HG03439 (cell line): ENCODE data around the gene CSF2.

Source experiments
- ATAC-seq: cut with Tn5 transposase; IDR thresholded peaks from one replicate; pipeline ENCODE4 v1.9.1; 2021; ENCODE audit warnings: mild to moderate bottlenecking, moderate library complexity; ENCODE audit not compliant: unreplicated experiment

The CSF2 gene

GRCh38 chr5:132086277-132086794, 12.7 kb downstream of the CSF2 start:
- ATAC-seq = no peak

GRCh38 chr5:132087176-132087575, 13.6 kb downstream of the CSF2 start:
- ATAC-seq = no peak

GRCh38 chr5:132087661-132088060, 14.1 kb downstream of the CSF2 start:
- no peak for ATAC-seq

- ATAC-seq = no peak
Observed at GRCh38 chr5:132089363-132089762, 15.8 kb downstream of the CSF2 start.

GRCh38 chr5:132090107-132090506, 16.5 kb downstream of the CSF2 start:
- ATAC-seq = no peak

DNA sequence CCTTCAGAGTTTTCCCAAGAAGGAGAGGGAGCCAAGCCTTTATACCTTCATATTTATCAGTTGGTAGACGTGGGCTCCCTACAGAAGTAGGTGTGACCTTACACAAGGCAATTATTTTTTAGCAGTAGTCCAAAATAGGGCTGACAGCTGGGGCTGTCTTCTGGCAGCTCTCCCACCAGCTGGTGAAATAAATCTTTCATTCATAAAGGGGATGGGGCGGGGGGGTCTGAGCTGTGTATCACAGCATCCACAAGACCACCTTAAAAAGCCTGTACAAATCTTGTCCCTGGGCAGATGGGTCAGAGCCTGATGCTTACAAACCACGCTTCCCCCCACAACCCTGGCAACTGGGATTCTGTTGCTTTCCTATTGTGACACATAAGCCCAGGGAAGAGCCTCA, 19.7 kb downstream of the CSF2 start:
- no peak for ATAC-seq

DNA sequence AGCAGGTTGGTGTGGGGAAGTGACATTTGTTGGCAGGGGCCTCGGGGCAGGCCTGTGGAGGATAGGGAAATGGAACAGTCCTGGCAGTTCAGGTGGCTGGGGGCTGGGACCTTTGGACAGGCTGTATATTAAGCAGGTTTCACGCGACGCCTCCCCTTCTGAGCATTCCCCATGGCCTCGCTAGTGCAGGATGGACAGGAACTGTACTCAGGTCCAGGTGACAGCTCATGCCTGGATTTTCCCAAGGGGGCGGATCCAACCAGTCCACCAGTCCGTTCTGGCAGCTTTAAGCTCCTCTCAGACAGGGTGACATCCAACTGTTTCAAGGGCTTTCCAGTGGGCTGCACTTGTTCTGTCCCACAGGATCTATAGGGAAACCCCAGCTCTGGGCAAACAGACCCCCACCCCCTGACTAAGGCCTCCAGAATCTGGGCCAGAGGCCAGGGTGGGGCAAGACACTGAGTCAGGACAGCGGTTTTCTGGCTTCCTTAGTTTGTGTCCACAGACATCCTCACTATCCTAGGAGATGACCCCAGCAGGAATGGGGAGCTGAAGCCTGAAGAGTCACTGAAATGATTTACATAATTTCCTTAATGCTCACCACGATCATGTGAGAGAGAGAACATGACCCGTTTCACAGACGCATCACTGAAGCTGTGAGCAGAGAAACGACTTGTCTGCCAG, 20.9 kb downstream of the CSF2 start:
- no peak for ATAC-seq

GRCh38 chr5:132095077-132095410, 21.5 kb downstream of the CSF2 start:
- no peak for ATAC-seq

DNA sequence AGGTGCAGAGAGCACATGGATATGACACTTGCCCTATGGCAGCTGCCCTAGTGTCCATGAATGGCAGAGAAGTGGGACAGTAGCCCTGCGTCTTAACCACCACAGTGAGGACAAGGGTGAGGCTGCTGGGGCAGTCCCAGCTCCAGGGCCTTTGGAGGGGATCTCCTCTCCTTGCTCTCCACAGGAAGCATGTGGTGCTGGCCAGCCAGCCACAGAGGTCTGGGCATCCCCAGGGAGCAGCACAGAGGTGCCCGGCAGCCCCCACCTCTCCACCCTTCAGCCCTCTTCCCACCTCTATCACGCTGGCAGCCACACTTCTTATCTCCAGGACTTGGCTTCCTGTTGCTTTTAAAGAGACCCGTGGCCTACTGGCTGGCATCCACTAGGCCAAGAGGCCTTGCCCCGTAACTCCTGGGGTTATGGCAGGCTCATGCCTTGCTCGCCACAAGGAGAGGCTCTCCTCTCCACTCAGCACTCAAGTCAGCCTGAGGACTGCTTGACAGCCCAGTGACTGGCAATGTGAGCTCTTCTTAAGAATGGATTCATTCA, 21.9 kb downstream of the CSF2 start:
- no peak for ATAC-seq

GRCh38 chr5:132096904-132097303, 23.3 kb downstream of the CSF2 start:
- ATAC-seq = no peak

- ATAC-seq = no peak
Observed at GRCh38 chr5:132098151-132098594, 24.6 kb downstream of the CSF2 start.

DNA sequence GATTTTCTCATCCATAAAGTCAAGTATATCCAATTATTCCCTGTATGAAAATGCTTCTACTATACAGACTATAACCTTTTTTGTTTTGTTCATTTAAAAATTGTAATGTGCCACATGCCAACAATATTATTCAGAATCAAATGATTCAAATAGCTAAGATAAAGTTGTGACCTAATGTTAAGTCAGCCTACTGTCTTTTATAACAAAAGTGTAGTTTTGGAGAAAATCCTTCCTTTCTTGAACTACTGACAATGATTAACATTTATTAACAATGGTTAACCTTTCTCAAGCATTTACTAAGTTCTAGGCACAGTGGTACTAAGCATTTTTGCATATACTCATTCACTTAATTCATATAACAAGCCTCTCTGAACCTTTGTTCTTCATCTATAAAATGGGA, 25.0 kb downstream of the CSF2 start:
- ATAC-seq = no peak

- ATAC-seq = peak; percentile 43
Observed at GRCh38 chr5:132099076-132099748, 25.6 kb downstream of the CSF2 start.

GRCh38 chr5:132099905-132100304, 26.3 kb downstream of the CSF2 start:
- ATAC-seq = no peak

DNA sequence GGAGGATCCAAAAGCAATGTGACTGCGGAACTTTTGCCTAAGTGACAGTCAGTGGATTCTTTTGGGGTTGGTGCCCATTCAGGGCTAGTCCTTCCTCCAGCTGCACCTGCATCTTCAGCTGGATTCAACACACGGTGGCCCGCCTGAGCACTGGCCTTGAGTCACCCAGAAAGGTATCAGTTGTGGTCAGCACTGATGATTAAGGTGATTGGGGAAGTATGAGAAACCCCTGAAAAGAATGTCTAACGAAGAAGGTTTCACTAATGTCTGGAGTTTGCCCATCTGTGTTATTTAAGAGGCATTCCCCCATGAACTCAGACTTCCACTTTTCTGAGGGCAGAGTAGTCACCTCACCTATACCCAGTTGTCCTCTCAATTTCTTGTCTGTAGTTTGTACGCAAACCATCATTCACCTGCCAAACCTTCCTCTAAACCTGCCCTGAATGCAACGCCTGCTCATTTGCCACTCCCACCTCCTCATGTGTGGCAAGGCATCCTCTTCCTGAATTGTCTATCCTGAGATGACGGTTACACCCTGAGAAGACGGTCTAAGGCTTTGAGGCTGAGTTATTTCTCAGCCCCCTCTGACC, 27.2 kb downstream of the CSF2 start:
- ATAC-seq = no peak

DNA sequence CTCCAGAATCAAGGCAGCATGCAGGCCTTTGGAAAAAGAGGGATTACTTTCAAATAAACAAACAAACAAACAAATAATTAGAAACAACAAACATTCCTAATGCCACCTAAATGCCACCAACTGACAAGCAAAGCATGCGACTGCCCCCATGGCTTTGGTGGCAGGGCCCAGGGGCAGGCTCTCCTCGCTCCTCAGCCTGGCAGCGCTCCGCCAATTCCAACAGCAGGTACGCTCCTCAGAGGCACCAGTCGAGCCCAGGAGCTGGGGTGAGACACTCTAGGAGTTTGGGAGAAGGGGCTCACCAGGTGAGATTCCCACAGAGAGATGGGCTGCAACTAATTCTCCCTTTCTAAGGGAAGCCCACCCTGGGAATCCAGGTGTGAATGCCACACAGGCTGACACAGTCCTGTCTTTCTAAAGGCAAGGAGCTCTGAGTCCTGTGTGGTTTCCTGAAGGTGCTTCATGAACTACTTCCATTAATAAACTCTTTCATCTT, 27.8 kb downstream of the CSF2 start:
- no peak for ATAC-seq

- no peak for ATAC-seq
Observed at GRCh38 chr5:132102101-132102701, 28.6 kb downstream of the CSF2 start.

- no peak for ATAC-seq
Observed at GRCh38 chr5:132102944-132103331, 29.3 kb downstream of the CSF2 start.

DNA sequence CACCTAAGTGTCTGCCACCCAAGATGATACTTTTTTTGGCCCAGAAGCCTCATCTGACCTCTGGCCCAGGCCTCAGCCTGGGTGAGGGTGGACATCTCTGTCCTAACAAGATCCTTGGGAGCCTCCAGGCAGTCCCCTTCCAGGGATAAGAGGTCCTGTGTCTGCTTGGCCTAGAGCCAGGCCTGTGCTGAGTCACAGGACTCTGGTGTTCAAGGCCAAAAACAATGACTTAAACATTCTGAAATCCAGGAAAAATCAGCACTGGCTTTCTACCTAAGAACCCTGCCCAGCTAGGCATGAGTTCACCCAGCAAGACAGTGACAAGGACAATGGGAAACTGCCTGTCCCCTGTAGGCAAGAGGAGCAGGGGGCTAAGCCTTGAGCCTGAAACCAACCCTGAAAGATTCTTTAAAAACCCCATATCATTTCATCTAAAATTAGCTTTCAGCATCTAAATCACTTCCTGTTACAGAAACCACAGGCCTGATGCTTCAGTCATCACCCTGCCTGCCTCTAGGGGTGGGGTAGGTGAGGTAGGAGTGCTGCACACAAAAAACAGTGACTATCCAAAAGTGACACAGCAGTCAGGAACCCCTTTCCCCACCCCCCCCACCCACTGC, 29.9 kb downstream of the CSF2 start:
- ATAC-seq = peak; percentile 72

- peak; percentile 8 for ATAC-seq
Observed at GRCh38 chr5:132103969-132104391, 30.4 kb downstream of the CSF2 start.

DNA sequence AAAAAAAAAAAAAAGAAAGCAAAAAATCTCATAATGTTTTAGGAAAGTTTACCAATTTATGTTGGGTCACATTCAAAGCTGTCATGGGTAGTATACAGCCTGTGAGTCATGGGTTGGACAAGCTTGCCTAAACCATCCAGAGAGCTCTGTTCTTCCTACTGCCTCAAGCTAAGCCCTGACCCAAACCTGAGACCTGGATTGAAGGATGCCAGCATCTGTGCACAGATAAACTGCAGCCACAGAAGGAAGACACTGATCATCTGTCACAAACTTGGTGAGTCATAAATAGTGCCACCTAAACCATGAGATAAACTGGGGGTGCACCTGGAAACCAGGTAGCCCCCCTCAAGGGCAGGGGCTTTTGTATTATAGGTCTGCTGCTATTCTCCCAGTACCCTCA, 31.0 kb downstream of the CSF2 start:
- no peak for ATAC-seq
